H7 (cell line): ENCODE measurements around the gene EFCC1. TPM values are rescaled to one million over a fixed set of nuclear protein-coding genes. Genes with fewer than 3 reads are reported as not detected.

Source experiments
- DNase-seq: peaks from one replicate; pipeline ENCODE4 v3.0.0; 2012
- H3K27me3 ChIP-seq: 2 replicates; pipeline ENCODE4 v1.6.0; 2011; ENCODE audit warnings: mild to moderate bottlenecking, low read length; ENCODE audit not compliant: control insufficient read depth, insufficient read depth
- H3K36me3 ChIP-seq: replicated peaks from 2 replicates; pipeline ENCODE4 v1.5.1; 2011; ENCODE audit warnings: low read length; ENCODE audit not compliant: control insufficient read depth, insufficient read depth
- H3K4me3 ChIP-seq: 2 replicates; pipeline ENCODE4 v1.5.1; 2011; ENCODE audit warnings: low read depth, mild to moderate bottlenecking, control low read depth, low read length, moderate library complexity; ENCODE audit not compliant: insufficient read depth
- total RNA-seq: library from RNA; depleted of rRNA; stranded (reverse); fragments of >200 nt; shearing (Covaris generic); gene quantifications from 2 replicates; pipeline ENCODE4 v1.2.3, GENCODE V29; 2014

EFCC1 gene
- total RNA-seq, 1 experiment from 2014 or later = 0.21 TPM

DNA sequence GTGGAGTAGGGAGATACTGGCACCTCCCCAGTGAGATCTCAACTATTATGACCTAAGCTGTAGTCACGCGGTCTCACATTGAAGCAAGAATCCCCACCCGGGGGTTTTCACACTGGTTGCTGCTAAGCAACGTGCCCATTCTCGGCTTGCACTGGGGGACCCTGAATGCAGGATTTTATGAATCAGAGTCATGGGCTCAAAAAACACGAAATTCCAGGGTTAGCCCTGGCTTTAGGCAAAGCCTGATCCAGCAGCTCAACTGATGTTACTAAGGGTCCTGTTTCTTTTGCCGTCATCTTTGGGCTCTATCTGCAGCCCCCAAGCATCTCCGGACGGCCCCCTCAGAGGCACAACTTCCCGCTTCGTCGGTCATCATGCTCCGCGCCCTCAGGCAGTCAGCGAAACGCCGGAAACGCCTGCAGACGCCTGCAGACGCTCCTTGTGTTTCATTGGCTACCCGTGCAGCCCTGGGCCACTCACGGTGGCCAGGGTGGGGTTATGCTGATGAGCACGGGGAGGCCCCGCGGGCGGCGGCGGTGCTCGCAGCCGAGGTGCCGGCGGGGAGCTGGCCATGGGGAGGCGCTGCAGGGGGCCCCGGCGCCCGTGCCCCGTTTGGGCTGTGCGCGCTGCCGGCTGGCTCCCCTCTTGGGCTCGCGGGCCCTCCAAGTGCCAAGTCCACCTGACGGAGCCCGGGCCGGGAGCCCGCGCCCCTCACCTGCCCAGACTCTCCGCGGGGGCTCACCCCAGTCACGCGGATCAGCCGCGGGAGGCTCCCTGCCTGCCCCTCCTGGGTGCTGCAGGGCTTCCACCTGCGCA, 25.8 kb downstream of the EFCC1 start:
- peak; percentile 97 for DNase-seq
- Histone ChIP-seq H3K27me3 (peaks cover 13% of the 10 kb centered on the region), H3K36me3 (no peaks in the 10 kb centered on the region), H3K4me3 (peak overlapping the region; percentile 44)

DNA sequence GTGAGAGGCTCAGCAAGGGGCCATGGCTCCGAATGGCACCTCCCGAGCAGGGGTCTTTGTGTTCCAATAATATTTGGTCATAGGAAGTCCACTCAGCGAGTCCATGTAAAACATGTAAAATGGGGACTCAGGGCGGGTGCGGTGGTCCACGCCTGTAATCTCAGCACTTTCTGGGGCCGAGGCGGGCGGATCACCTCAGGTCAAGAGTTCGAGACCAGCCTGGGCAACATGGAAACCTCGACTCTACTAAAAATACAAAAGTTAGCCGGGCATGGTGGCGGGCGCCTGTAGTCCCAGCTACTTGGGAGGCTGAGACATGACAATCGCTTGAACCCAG, 26.4 kb downstream of the EFCC1 start:
- Histone ChIP-seq H3K36me3 (no peaks in the 10 kb centered on the region), H3K27me3 (peaks cover 13% of the 10 kb centered on the region), H3K4me3 (peak overlapping the region; percentile 44)
- no peak for DNase-seq

DNA sequence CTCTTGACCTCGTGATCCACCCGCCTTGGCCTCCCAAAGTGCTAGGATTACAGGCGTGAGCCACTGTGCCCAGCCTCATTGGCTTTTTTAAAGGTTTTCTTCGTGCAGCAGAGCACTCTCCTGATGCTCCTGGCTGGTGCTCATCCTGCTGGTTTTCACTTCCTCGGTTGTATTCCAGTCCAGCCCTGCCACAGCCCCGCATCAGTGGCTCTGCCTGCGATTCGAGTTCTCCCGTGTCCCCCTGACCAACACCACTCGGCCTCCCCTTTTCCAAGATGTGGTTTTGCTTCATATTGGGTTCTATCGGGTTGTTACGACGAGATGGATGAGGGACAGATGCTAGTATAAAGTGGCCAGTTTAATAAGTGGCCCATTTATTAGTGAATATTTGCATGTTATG, 27.8 kb downstream of the EFCC1 start:
- Histone ChIP-seq H3K36me3 (no peaks in the 10 kb centered on the region), H3K4me3 (no peak overlapping the region), H3K27me3 (peaks cover 13% of the 10 kb centered on the region)
- no peak for DNase-seq

DNA sequence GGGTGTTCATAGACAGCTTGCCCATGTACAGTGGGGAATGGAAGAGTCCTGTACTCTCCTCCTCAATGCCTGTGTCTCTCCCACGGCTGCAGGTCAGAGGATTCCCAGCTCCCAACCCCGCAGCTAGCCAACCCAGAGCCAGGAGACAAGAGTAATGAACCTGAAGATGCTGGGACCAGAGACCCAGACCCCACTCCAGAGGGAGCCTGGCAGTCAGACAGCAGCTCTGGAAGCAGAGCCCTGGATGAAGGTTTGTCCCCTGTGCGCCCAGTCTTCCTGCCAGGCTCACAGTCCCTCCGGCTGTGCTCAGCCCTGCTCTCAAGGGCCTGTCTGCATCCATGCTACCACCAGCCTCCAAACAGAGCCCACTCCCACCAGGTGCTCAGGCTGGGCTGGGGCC, 29.5 kb downstream of the EFCC1 start:
- Histone ChIP-seq H3K4me3 (no peak overlapping the region), H3K27me3 (peaks cover 11% of the 10 kb centered on the region), H3K36me3 (no peaks in the 10 kb centered on the region)
- DNase-seq = no peak

DNA sequence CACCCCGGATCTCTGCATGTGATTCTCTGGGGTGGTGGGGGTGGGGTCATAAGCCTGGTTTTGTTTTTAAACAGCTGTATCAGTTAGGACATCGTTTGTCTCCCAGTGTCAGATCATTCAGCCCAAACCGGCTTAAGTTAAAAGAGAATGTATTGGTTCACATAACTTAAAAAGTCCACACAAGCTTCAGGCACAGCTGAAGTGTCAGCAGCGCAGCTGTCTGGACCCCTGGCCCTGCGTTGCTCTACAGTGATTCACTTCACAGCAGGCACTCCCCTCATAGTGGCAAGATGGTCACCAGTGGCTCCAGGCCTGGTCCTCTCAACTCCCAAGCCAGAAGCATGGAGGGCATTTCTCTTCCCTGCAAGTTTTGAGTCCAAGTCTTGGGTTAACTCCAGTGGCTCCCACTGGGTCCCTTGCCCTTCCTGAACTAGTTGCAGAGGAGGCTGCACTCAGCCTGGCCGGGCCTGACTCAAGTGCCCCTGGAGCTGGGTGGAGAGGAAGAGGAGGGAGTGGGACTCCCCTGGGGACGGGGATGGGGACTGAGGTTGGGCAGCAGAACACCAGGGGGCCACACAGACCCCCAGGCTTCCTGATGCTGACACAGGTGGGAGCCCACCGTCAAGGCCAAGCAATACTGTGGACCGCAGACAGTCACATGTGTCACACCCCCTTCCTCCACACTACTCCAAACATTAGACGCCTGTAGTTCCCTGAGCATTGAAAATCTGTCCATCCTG, 30.5 kb downstream of the EFCC1 start:
- Histone ChIP-seq H3K36me3 (no peaks in the 10 kb centered on the region), H3K27me3 (peaks cover 4% of the 10 kb centered on the region), H3K4me3 (no peak overlapping the region)
- peak; percentile 30 for DNase-seq

DNA sequence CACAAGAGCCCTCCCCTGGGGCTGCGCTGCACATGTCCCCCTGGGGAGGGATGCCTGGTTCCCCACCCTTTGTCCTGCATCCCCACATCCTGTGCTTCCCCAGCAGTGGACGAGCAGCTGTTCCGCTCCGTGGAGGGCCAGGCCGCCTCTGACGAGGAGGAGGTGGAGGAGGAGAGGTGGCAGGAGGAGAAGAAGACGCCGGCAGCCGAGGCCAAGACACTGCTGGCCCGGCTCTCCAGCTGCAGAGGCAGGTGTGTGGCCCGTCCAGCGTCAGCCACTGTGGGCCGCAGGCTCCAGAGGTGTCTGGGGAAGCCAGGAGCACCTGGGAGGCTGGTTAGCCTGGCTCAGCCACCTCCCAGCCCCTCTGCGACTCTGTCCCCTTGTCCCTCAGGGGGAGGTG, 31.6 kb downstream of the EFCC1 start:
- H3K4me3 ChIP-seq = no peak overlapping the region
- peak; percentile 39 for DNase-seq
- H3K27me3 ChIP-seq = no peaks in the 10 kb centered on the region
- H3K36me3 ChIP-seq = no peaks in the 10 kb centered on the region

DNA sequence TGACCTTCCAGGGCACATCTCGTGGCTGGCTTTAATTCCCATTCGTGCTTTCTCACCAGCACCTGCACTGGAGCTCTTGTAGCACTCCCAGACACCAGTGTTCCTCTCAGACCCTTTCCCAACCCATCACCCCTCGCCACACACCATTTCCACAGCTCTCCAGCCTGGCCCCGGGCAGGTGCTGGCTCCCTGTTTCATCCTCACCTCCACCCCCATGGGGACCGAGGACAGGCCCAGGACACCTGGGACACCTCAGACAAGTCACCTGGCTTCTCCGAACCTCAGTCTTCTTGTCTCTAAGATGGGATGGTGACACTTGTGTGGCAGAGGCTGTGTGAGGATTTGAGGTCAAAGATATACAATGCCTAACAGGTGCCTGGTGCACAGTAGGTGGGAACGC, 32.0 kb downstream of the EFCC1 start:
- DNase-seq = no peak
- no peaks in the 10 kb centered on the region for H3K36me3 ChIP-seq
- no peaks in the 10 kb centered on the region for H3K27me3 ChIP-seq
- no peak overlapping the region for H3K4me3 ChIP-seq

DNA sequence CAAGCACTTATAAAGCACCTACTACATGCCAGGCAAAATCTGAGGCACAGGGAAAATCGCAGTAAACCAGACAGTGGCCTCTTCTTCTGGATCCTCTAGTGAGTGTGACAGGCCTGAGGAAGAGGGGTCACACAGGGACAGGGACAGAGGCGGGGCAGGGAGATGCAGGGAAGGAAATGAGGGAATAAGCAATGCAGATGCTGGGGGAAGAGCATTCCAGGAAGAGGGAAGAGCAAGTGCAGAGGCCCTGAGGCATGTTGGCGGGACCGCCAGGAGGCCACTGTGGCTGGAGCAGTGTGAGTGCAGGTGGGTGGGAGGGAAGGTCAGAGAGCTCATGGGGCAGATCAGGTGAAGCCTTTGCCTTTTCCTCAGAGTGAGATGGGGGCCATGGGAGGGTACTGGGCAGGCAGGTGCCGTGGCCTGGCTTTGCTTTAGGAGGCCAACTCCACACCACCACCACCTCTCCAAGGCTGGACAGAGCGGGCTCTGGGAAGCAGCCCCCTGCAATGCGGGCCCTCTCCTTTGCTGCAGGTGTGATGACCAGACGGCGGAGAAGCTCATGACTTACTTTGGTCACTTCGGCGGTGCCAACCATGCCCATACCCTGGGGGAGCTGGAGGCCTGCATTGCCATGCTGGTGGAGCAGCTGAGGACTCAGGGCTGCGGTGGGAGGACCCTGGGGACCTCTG, 32.7 kb downstream of the EFCC1 start:
- H3K36me3 ChIP-seq = no peaks in the 10 kb centered on the region
- no peaks in the 10 kb centered on the region for H3K27me3 ChIP-seq
- no peak overlapping the region for H3K4me3 ChIP-seq
- DNase-seq = no peak

DNA sequence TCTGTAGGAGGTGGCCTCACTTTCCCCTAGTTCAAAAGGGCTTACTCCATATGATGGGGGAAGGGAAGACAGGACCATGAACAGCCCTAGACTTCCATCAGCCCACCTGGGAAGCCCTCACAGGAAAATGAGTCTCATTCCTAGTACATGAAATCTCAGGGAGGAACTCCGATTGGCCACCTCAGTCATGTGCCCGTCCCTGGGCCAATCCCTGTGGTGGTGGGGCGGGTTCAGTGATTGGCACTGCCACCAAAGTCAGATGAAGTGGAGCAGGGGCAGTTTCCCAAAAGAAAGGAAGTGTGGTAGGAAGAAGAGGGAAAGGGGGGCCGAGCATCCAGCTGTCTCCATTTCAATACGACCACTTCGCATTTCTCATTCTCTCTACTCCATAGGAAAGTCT, 33.5 kb downstream of the EFCC1 start:
- no peaks in the 10 kb centered on the region for H3K27me3 ChIP-seq
- peak; percentile 81 for DNase-seq
- no peak overlapping the region for H3K4me3 ChIP-seq
- H3K36me3 ChIP-seq = no peaks in the 10 kb centered on the region

DNA sequence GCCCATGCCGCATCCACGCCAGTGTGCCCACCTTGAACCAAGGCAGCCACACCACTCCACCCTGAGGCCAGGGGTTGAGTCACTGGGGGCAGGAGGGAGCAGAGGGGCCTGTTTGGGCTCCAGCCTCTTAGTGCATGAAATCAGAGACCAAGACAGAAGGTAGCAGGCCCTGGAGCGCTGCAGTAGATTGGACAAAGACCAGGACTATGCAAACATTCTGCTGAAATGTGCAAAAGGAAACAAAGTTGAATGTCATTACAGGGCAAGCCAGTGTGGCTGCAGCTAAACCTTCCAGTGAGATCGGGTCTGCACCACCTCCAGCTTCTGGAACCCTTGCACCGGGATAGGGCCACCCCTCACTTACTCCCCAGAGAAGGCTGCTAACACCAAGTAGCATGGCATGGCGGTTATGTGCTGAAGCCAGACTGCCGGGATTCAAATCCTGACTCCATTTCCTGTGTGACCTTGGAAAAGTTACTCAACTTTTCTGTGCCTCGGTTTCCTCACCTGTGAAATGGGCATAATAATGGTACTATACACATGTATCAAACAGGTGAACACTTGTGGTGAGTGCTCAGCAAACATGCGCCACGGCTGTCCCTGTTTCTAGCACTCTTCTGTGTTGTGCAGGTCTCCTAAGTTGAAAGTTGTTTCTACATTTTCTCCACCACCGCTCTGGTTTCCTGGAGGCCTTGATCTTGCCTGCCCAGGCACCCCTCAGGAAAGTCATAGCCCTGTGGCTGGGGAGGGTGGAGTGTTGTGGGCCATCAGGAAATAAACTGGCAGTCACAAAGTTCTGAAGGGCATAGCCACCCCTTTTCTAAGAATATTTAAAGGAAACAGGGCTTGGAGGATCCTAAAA, 34.5 kb downstream of the EFCC1 start:
- H3K36me3 ChIP-seq = no peaks in the 10 kb centered on the region
- no peak for DNase-seq
- H3K4me3 ChIP-seq = no peak overlapping the region
- no peaks in the 10 kb centered on the region for H3K27me3 ChIP-seq

DNA sequence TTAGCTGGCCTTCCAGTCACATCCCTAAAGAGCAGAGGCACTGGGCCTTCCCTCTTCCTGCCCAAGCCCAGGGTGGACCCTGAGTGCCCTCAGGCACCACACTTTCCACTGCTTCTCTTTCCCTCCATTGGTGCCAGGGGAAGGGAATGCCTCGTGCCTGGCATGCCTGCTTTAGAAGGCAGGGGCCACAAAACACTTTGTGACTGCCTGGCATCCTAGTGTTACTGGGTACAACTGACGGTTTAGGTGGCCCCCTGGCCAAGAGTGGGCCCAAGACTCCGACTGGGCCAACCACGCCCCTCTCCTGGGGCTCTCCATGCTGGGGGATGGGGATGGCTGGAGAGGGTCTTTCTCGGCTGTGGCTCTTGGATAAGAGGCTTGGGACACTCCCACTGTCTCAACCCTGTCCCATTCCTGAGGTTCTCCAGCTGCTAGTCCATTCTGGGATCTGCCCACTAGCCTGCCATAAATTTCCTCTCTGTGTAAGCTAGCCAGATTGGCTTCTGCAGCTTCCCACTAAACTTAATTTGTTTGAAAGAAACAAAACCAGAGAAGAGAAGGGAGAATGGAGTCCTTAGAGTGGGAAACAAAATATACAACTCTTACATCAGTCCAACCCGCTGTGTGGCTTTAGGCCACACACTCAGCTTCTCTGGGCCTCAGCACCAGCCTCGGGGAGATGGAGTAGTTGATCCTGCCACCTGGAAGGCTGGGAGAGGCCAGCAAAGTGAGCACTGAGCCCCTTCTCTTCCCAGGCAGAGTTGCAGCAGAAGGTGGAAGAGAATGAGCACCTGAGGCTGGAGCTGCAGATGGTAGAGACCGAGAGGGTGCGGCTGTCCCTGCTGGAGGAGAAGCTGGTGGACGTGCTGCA, 35.4 kb downstream of the EFCC1 start:
- peak; percentile 28 for DNase-seq
- Histone ChIP-seq H3K27me3 (no peaks in the 10 kb centered on the region), H3K36me3 (no peaks in the 10 kb centered on the region), H3K4me3 (no peak overlapping the region)

DNA sequence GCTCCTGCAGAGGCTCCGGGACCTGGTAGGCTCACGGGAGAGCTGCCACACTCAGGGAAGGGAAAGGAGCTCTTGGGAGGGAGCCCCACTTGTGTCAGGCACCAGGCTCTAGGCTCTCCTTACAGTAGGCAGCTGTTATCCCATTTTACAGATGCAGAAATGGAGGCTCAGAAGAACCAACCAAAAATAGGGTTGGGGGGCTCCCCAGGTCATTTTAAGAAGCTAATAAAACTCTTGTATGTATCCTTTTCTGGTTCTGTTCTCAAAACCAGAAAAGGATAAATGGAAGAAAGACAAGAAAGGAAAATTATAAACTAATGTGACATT, 36.0 kb downstream of the EFCC1 start:
- Histone ChIP-seq H3K4me3 (no peak overlapping the region), H3K27me3 (no peaks in the 10 kb centered on the region), H3K36me3 (no peaks in the 10 kb centered on the region)
- no peak for DNase-seq

DNA sequence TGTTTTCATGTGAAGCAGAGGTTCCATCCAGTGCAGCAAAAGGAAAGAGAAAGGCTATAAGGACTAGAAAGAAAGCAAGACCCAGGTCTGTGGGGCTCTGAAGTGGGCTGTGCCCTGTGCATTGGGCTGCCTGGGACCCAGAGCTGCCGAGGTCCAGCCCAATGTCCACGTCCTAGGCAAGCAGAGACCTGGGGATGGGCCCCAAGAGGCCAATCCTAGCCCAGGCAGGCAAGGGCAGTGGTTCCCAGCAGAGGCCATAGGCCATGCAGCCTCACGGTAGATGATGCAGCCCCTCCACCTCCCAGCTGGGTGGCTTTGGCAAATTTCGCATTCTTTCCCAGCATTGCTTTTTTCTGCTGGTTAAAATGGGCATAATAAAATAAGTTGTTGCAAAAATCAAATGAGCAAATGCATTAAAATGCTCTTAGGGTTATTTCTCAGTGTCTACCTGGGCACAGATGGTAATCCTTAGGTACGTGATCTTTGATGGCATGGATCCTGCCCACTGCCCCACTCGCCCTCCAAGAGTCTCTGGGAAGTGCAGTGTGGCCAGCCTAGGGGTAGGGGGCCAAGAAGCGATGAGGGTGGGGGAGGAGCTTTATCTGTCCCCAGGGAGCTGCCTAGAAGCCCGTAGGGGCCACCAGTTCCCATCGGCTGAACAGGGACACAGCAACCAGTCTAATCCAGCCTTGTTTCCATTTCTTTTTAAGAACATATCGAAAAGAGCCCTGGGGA, 37.2 kb downstream of the EFCC1 start:
- no peaks in the 10 kb centered on the region for H3K27me3 ChIP-seq
- no peak overlapping the region for H3K4me3 ChIP-seq
- H3K36me3 ChIP-seq = no peaks in the 10 kb centered on the region
- peak; percentile 72 for DNase-seq
